HG03378 (cell line): Measurements from ENCODE around the gene COL9A1.
A peak's percentile ranks its signal among the peaks of the same experiment; 100 is the strongest.
"Not testable (repeated sequence)": the region's sequence is repeated elsewhere in the genome, so short reads cannot be mapped to it uniquely, and the experiment has no call there.

Experiments
- ATAC-seq: cut with Tn5 transposase; IDR thresholded peaks from one replicate; pipeline ENCODE4 v1.9.1; 2021; ENCODE audit warnings: mild to moderate bottlenecking, moderate library complexity; ENCODE audit not compliant: unreplicated experiment

The COL9A1 gene

DNA sequence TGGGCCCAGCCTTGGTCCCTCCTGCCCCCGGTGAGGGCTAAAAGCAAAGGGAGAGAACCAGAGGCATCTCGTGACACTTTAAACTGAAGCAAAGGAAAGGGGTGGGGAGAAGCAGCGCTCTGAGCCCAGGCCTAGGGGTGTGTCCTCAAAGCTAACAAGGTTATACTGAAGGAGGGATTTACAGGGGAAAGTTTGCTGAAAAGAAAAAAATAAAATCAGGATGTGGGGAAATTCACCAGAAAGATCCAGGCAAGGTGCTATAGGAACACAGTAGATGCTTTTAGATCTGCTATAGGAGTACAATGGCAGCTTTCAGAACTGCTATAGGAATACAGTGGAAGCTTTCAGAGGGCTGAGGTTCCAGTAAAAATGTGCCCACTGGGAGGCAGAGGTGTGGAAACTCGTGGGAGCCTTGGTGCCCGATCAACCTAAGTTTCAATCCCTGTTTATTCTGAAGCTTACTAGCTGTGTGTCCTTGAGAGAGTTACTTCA is at the start of gene COL9A1:
Gene COL9A1 (minus strand): TSS at position 51 of the 492 bp plus-strand sequence. CDS start 160 bp downstream, outside the sequence.
- ATAC-seq: no peak

DNA sequence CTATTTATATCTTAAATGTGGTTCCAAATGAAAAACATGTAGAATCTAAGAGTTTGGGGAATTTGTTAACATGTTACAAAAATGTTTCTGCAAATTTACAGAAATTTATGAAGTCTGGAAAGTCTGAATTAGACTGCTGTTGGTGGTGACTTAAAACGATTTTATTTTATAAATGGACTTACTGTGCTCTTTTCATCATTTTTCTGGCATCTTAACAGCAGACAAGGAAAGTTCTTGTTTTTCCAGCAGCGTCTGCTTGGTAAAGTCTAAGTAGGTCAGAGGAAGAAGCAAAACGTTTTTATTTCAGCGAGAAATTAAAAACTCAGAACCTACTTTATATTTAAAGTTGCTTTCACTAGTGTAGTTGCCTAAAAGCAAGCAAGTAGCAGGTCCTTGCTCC is 48.6 kb upstream of the COL9A1 start:
- ATAC-seq: no peak

DNA sequence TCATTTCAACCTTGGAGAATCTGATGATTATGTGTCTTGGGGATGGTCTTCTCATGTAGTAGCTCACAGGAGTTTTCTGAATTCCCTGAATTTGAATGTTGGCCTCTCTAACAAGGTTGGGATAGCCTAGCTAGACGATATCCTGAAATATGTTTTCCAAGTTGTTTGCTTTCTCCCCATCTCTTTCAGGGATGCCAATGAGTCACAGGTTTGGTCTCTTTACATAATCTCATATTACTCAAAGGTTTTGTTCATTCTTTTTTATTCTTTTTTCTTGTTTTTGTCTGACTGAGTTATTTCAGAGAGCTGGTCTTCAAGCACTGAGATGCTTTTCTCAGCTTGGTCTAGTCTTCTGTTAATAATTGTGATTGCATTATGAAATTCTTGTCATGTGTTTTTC is 42.7 kb upstream of the COL9A1 start:
- ATAC-seq: no peak

DNA sequence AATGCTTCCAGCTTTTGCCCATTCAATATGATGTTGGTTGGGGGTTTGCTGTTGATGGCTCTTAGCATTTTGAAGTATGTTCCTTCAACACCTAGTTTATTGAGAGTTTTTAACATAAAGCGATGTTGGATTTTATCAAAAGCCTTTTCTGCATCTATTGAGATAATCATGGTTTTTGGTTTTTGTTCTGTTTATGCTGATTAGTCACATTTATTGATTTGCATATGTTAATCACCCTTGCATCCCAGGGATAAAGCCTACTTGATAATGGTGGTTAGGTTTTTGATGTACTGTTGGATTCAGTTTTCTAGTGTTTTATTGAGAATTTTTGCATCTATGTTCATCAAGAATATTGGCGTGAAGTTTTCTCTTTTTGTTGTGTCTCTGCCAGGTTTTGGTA is 40.4 kb upstream of the COL9A1 start:
- no peak for ATAC-seq

DNA sequence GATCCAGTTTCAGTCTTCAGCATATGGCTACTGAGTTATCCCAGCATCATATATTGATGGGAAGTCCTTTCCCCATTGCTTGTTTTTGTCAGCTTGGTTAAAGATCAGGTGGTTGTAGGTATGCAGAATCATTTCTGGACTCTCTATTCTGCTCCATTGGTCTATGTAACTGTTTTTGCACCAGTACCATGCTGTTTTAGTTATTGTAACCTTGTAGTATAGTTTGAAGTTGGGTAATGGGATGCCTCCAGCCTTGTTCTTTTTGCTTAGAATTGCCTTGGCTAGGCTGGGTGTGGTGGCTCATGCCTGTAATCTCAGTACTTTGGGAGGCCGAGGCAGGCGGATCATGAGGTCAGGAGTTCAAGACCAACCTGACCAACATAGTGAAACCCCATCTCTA is 36.9 kb upstream of the COL9A1 start:
- ATAC-seq: not testable (repeated sequence)

DNA sequence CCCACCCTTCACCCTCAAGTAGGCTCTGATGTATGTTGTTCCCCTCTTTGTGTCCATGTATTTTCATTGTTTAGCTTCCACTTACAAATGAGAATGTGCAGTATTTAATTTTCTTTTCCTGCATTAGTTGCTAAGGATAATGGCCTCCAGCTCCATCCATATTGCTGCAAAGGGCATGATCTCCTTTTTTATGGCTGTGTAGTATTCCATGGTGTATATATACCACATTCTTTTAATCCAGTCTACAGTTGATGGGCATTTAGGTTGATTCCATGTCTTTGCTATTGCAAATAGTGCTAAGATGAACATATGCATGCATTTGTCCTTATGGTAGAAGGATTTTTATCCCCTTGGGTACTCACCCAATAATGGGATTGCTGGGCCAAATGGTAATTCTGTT is 35.9 kb upstream of the COL9A1 start:
- ATAC-seq: no peak

DNA sequence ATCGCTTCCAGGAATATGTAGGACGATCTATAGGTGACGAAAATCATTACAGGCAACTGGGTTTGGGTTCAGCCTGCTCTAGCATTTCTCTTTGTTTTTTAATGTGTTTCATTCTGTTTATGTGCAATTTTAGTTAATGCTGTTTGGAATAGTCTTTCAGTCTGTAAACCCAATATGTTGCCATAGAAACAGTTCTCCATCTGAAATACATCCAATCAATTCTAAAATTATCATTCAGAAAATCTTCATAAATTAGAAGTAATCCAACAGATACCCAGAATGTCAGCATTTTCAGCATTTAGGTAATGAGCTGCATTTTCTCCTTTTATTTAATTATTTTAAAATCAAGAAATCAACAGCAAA is 34.8 kb upstream of the COL9A1 start:
- ATAC-seq: no peak

DNA sequence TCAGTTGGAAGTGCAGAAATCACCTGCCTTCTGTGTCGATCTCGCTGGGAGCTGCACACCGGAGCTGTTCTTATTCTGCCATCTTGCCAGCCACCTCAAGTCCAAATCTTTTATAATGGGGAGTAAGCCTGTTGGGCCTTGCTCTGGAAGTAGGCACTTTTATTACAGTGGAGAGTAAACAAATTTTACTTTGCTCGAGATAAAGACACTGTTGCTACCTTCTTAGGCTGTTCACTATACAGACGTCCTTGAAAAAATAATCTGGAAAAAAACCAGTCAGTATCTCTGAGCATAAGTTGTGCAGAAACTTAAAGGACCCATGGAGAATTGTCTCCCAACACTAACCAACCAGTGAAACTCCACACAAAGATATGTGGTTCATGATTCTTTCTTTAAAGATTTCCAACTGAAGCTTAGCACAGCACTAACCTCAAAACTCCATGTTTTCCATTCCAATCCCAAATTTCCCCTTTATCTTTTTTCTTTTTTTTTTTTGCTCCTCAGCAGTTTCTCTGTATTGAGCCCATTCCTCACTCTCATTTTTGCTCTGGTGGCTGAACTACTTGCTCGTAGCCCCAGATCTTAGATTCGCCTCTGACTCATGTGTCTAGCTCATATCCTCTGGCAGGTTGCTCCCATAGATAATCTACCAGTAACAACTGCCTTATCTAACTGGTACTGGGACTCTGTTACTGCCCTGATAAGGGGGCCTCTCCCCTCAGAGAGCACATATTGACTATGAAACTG is 34.3 kb upstream of the COL9A1 start:
- ATAC-seq: no peak

DNA sequence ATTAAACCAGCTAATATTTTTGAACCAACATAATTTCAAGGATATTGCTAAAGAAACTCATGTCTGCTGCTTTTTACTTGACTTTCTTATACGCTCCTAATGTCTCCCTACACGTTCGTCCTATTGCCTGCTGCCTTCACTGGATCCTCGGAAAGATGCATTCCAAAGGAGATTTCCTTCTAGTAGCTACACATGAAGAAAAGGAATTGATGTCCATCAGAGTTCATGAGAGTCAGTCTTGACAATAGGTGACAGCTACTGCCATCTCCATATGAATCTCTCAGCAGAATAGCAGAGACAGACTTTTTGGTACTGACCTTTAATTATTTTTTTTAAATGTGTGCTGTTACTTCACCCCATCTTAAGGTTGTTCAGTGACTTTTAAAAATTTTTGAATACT is 24.2 kb upstream of the COL9A1 start:
- ATAC-seq: no peak

DNA sequence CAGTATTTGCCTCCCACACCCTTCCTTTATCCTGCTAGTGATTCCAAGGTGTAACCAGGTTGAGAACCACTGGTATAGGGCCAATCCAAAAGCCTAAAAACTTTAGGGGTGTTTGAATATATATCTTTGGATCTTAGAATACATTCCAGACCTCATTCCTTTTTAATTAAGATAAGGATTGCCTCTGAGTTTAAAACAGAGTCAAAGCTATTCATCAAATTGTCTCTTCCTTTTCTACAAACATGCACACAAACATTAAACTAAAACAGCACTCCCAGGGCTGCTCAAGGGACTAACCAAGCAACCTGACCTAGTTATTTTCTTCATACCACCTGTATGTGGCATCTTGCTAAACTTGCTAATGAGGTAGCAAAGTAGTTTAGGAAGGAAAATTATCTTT is 22.1 kb upstream of the COL9A1 start:
- no peak for ATAC-seq

DNA sequence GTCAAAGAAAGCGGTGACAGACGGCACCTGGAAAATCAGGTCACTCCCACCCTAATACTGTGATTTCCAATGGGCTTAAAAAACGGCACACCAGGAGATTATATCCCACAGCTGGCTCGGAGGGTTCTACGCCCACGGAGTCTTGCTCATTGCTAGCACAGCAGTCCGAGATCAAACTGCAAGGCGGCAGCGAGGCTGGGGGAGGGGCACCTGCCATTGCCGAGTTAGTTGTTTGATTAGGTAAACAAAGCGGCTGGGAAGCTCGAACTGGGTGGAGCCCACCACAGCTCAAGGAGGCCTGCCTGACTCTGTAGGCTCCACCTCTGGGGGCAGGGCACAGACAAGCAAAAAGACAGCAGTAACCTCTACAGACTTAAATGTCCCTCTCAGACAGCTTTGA is 14.9 kb upstream of the COL9A1 start:
- ATAC-seq: not testable (repeated sequence)

DNA sequence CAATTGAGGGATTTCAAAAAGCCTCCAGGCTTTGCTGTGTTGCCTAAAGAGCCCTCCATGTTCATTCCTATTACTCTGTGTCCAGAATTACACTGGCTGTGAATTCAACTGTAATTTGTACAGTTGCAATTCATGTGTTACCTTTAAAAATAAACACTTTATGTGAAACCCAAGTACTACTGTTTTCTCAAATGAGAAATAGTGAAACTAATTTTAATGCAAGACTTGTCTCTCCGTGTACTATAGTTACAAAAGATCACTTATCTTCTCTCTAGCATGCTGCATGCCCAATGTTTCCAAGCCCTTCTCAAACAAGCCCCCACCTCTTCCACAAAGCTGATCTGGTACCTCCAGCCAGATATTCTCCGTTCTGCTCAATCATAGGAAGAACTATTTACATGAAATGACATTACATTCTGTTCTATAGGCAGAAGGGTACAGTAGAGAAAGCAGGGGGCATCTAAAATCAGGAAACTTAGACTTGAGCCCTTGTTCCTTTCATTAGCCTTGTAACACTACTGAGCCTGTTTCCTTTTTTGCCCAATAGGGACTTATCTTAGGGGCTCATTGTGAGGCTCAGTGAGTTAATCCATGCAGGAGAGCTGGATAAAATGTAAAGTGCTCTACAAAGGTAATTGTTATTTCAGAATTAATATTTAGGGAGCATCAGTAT is 12.3 kb upstream of the COL9A1 start:
- ATAC-seq: peak; percentile 57

DNA sequence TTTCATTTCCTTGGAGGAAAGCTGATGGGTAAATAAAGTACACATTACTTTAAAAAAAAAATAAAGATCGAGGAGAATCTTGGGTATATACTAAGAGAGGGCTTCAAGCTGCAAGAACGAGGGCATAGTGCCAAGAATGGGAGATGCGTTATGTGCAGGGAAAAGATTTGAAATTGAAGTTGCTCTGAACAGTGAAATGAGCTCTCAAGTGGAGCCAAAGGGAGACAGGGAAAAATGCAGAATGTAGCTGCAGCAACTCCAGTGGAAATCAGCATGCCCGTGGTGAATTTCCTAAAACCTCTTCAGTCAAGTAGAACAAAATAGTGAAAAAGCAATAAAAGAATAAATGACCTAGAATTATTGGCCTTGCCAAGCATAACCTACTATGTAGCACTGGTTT is 11.4 kb upstream of the COL9A1 start:
- ATAC-seq: no peak

DNA sequence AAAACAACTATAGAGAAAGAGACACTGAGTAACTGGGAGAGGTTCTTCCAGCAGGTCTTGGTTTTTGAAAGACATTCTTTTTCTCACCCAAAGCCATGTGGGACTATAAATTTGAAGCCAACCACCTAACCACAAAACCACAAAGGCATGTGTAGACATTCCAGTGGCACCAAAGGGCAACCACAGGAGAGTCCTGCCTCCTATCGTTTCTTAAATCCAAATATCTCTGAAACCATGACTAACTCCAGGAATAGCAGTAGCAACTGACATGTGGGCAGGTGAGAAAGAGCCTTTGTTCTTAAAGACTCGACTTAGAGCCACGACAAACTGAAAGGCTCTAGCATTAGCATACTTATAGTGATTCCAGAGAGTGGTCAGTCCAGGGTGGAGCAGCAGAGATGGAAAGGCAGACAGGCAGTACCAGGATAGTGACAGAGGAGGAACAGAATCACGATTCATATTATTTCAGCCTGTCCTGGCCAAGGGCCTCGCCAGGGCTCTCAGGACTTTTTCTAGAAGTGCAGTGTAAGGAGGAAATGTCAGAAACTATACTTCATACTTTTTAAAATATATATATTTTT is 9.4 kb upstream of the COL9A1 start:
- no peak for ATAC-seq

DNA sequence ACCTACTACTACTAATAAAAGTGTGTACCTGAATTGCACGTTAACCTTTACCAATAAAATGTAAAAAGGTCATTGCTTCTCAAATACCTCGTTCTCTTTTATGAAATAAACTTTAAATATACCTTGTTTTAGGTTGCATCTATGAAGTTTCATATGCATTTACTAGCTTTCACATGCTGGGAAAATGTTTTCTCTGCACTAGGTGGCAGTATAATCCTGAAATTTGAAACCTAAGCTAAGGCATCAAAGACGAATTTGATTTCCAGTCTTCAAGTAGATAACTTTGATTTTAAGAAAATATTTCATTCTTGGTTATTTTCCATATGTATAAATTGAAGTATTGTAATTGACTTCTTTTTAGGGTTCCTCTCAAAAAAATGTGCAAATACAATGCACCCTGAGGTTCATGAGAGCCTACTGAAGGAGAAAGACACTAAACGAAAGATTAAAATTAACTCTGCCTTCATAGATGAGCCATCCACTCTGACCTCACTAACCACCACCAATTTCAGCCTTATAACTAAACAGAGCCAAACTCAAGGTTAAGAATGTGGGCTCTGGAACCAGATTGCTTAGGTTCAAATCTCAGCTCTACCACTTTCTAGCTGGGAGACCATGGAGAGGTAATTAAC is 7.3 kb upstream of the COL9A1 start:
- ATAC-seq: no peak

DNA sequence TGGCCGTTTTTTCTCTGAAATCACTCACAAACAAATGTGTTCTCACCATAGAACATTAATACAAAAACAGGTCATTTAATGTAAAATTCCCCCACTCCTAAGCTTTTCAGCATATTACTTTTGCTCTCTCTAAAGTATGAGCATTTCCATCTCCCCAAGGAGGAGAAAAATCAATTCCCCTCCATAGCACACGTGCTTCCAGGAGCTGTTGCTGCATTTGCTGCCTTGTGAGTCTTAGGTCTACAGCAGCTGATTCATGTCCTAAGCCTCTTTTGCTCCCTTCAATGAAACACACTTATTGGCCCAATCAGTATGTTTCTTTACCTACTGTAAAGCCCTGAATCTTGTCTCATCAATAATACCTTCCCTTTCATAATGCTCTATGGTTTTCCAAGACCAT is 6.4 kb upstream of the COL9A1 start:
- no peak for ATAC-seq

DNA sequence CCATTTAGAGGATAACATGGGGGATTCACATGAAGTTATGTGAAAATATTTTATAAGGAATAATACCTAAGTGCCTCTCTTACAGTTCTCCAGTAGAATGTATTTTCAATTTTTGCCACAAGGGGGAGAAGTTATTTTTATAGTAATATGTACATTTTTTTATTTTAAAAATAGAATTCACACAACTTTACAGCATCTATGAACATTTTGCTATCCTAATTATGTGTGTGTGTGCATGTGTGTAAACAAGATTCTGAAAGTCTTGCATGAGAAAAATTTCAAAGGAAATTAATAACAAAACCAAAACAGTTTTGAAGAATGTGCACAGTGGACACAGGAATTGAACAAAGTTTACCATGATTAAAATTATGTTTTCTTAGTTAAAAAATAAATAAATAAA is 5.3 kb upstream of the COL9A1 start:
- ATAC-seq: not testable (repeated sequence)

DNA sequence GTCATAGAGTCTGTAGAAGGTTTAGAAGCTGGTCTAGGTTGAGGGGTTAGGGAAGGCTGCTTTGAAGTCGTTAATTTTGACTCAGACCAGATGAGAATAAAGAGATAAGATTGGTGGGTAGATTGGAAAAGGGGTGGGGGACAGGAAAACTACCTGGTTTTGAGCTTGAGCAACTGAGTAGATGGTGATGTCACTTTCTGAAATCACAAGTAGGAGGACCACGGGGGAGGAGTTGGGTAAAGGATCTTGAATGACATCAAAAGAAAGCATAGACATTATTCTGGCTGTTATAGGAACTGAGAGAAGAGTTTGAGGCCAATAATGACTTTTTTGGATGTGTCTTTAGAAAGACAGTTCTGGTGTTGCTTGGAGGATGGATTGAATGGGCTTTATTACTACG is 4.1 kb upstream of the COL9A1 start:
- no peak for ATAC-seq

DNA sequence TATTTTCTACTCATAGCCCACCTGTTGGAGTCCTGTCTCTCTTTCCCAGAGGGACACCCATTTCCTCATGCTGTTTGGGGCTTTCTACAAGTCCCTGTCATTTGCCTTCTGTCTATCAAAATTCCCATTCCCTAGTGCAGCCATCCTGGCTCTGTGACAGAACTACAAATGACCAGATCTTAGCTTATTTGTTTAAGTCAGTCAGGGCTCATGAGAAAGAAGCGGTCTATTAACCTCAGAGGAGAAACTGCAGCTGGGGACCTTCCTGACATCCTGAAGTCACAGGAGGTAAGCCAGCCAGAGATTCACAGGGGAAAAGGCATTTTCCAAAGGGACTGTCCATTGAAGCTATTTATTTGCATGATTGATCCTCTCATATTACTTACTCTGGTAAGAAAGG is 1.7 kb upstream of the COL9A1 start:
- ATAC-seq: no peak

DNA sequence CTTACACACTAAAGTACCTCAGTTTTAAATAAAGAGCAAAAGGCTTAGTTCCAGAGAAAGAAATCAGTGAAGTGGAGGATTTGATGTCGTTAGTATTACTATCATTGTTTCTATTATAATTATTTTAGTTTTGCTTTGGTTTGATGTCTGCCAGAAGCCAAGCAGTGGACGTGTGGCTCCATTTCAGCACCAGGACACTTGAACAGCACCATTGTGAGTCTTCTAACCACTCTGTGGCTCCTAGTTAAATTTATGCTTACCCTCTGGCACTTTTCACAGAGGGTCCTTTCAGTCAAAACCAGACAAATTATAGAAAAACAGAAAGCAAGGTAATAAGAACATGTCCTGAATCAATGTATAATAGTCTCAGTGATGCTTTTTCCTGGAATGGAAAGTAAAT is 3.4 kb downstream of the COL9A1 start:
- ATAC-seq: no peak

DNA sequence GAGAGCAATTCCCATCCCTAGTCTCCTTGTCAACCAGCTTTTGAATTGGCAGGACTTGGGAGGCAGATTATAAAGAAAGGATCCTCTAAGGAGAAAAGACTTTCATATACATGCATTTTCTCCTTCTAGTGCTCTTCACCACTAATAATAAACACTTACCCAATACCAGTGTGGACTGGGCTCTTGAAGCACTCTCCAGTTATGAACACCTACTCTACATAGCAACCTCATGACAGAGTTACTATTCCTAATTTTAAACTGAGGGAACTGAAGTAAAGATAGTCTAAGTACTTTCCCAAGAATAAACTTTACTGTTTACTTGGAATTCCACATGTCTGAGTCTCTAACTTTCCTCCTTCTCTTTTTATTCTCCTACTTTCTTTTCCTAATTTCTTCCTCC is 4.8 kb downstream of the COL9A1 start:
- no peak for ATAC-seq

DNA sequence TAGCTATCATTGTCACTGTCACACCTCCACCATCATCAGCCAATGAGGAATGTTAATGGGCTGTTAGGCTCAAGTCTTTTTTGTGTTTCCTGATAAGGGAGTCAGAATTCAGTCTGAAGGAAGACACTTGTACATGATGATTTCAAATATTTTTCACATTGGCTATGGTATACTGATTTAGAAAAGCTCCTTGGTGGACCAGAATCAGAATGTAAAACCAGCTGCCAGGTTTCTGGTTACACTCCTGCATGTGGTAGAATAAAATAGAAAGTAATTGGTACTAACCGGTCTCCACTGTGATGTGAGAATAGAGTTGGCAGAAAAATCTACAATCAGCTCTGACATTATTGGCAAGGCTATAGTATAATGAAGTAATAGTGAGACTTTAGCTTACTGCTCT is 10.7 kb downstream of the COL9A1 start:
- no peak for ATAC-seq
